Embryonic facial prominence (tissue), 1 donor: ENCODE results near the gene ST6GAL1.

Experiments used
- DNase-seq: peaks from one replicate; pipeline ENCODE4 v3.0.0-alpha.2; 2016; ENCODE audit errors: extremely low spot score

ST6GAL1 gene

DNA sequence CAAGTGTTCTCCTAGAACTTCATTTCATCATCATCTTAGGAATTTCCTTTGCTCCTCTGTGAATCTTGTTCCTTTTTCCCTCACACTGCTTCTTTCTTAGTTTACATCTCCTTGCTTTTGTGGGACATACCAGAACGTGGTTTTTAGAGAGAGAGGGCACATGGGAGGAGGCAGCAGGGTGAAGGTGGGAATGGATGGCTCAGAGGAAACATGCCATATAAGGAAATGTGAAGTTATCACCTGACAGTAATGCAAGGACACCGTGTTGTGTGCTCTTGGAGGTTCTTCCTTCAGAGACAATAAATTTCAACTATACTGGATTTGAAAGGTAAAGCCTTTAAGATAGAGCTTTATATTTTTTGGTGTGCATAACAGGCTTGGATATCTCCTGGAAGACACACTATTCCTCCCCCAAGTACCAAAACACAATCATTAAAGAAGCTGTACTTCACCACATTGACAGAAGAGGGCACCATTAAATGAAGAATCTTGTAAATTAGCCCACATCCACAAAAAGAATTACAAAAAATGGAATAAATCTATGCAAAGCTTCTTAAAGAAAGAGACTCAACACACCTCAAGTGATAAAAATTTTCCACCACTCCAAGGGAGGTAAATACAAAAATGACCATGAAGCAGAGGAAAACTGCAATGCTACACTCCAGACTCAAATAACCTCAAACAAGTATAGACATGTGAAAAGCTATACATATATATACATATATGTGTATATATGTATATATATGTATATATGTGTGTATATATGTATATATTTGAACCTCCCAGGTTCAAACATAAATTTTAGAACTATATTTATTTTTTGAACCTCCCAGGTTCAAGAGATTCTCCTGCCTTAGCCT lies 182.8 kb downstream of the ST6GAL1 start:
- no peak for DNase-seq

DNA sequence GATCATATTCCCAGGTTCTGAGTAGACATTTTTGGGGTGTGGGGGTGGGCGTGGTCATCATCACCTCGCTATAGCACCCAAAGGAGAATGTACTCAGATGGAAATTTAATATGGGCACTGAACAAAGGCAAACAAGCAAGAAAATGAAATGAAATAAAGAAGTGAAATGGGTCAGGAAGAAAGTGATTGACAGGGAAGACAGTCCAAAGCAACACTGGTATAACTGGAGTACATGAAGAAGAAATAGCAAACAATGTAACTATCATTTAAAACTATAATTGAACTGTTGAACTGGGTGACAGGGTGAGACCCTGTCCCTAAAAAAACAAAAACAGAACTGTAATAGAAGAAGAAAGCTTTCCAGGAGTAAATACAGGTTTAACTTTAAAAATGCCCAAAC lies 184.2 kb downstream of the ST6GAL1 start:
- DNase-seq = no peak

- DNase-seq = no peak
Measured at GRCh38 chr3:187120326-187120725, 190.0 kb downstream of the ST6GAL1 start.

DNA sequence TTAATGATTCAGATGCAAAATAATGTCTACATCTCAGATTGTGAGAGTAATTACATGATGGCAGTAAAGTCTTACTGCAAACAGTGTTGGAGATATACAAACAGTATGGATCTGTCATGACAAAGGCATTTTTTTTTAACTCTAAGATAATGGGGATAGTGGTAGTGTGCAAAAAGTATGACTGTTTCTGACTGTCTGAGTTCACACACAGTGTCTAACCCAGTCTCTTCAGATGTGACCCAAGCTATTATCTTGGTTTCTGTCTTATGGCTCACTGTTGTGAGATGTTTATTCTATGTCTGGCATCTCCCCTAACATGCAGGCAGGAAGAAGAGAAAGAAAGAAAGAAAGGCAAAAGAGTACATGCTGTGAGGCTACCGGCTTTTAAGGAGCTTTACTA lies 191.9 kb downstream of the ST6GAL1 start:
- no peak for DNase-seq

- DNase-seq = no peak
Measured at GRCh38 chr3:187125319-187126031, 195.1 kb downstream of the ST6GAL1 start.
